PC-9 (cell line): ENCODE results near the gene ICAM3. TPM values are rescaled to one million over a fixed set of nuclear protein-coding genes. Genes with fewer than 3 reads are reported as not detected.

Experiments
- BruUV-seq: library from RNA; stranded (reverse); fragments of 400-500 nt; replicated peaks from 2 replicates; lab custom pipeline; 2021; lab: Mats Ljungman, UMichigan
- CTCF ChIA-PET: fragments of 300-600 bp; sonication (Branson Sonifier 250); formaldehyde crosslinking; loops from one replicate; lab custom pipeline; 2022; ENCODE audit warnings: antibody characterized with exemption; lab: Charles Lee
- POLR2A ChIA-PET: fragments of 300-600 bp; sonication (Branson Sonifier 250); formaldehyde crosslinking; loops from one replicate; lab custom pipeline; 2022; ENCODE audit warnings: antibody characterized with exemption; ENCODE audit not compliant: unreplicated experiment; lab: Charles Lee
- DNase-seq, 2 experiments: peaks; one replicate each; pipeline versions ENCODE4 v3.0.0 to v3.0.0-alpha.2; 2015 to 2022; ENCODE audit warnings: mixed read lengths in 1 of 2
- H2AFZ ChIP-seq: fragments of 200-600 bp; sonication (generic); 2 replicates; pipeline ENCODE4 v1.8.1; 2017; ENCODE audit warnings: antibody characterized with exemption
- H3F3A ChIP-seq: fragments of 200-600 bp; sonication (generic); 2 replicates; pipeline ENCODE4 v1.8.1; 2017; ENCODE audit warnings: antibody characterized with exemption, mild to moderate bottlenecking, low read depth; ENCODE audit not compliant: insufficient read depth
- H3K27ac ChIP-seq: fragments of 200-600 bp; sonication (generic); 2 replicates; pipeline ENCODE4 v1.6.1; 2016; ENCODE audit warnings: mixed run types
- H3K27me3 ChIP-seq: fragments of 200-600 bp; sonication (generic); 2 replicates; pipeline ENCODE4 v1.6.1; 2016; ENCODE audit warnings: low read depth, mixed run types; ENCODE audit not compliant: insufficient read depth
- H3K36me3 ChIP-seq: fragments of 200-600 bp; sonication (generic); 2 replicates; pipeline ENCODE4 v1.6.1; 2016; ENCODE audit warnings: low read depth, mixed run types
- H3K4me1 ChIP-seq: fragments of 200-600 bp; sonication (generic); replicated peaks from 2 replicates; pipeline ENCODE4 v1.6.1; 2016; ENCODE audit warnings: mixed run types; ENCODE audit not compliant: insufficient read depth
- H3K4me2 ChIP-seq: fragments of 200-600 bp; sonication (generic); 2 replicates; pipeline ENCODE4 v1.6.1; 2017; ENCODE audit warnings: mixed run types
- H3K4me3 ChIP-seq: fragments of 200-600 bp; sonication (generic); 2 replicates; pipeline ENCODE4 v1.6.1; 2016; ENCODE audit warnings: mixed run types
- H3K79me2 ChIP-seq: fragments of 200-600 bp; sonication (generic); 2 replicates; pipeline ENCODE4 v1.6.1; 2017; ENCODE audit warnings: low read depth, mixed run types
- H3K9me2 ChIP-seq: fragments of 200-600 bp; sonication (generic); 2 replicates; pipeline ENCODE4 v1.8.1; 2017; ENCODE audit warnings: mild to moderate bottlenecking; ENCODE audit not compliant: insufficient read depth
- H3K9me3 ChIP-seq: fragments of 200-600 bp; sonication (generic); 2 replicates; pipeline ENCODE4 v1.8.1; 2016; ENCODE audit warnings: low read depth; ENCODE audit not compliant: insufficient read depth
- H4K20me1 ChIP-seq: fragments of 200-600 bp; sonication (generic); 2 replicates; pipeline ENCODE4 v1.8.1; 2017; ENCODE audit not compliant: insufficient read depth
- EZH2 ChIP-seq: fragments of 200-600 bp; sonication (generic); IDR thresholded peaks from 2 replicates; pipeline ENCODE4 v1.8.0; 2017; ENCODE audit warnings: antibody characterized with exemption, low read depth
- intact Hi-C: fragments of 100-400 bp; cut with micrococcal nuclease; formaldehyde crosslinking; loops from one replicate; pipeline ENCODE4 v1.10.0; 2022; ENCODE audit not compliant: unreplicated experiment
- total RNA-seq: library from RNA; stranded (reverse); gene quantifications from 2 replicates; pipeline ENCODE4 v1.2.3, GENCODE V29; 2021
- TF ChIP-seq, protein P1 (sequence below): fragments of 200-600 bp; sonication (generic); conservative IDR thresholded peaks from 2 replicates; pipeline ENCODE4 v1.6.1; 2017; ENCODE audit warnings: mixed run types, antibody characterized with exemption, mild to moderate bottlenecking, moderate library complexity

Gene ICAM3
- total RNA-seq, 1 experiment from 2014 or later = 22.7 TPM

DNA sequence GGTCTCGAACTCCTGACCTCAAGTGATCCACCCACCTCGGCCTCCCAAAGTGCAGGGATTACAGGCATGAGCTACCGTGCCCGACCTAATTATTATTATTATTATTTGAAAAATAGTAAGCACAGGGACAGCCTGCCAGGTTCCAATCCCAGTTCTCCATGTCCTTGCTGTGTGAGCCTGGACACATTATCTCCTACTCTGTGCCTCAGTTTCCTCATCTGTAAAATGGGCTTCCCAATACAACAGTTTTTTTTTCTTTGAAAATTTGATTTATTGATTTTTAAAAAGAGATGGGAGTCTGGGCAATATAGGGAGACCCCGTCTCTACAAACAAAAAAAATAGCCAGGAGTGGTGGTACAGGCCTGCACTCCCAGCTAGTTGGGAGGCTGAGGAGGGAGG is 33.1 kb downstream of the ICAM3 start:
- CTCF ChIA-PET = no interaction called here
- Histone ChIP-seq H3K79me2 (no peaks in the 10 kb centered on the region), H3K9me2 (no peaks in the 10 kb centered on the region), H3K9me3 (no peaks in the 10 kb centered on the region), H3F3A (peaks cover 6% of the 10 kb centered on the region; the same call in 1 of the 2 replicates), H2AFZ (no peak overlapping the region), H3K4me2 (no peak overlapping the region), H3K27me3 (no peaks in the 10 kb centered on the region), H3K36me3 (no peaks in the 10 kb centered on the region; the same call in 1 of the 2 replicates), H3K4me1 (no peaks in the 10 kb centered on the region), H4K20me1 (no peaks in the 10 kb centered on the region), H3K27ac (no peak overlapping the region), H3K4me3 (no peak overlapping the region)
- POLR2A ChIA-PET = no interaction called here
- DNase-seq = no peak
- no TSS peak for BruUV-seq
- intact Hi-C loops = no loop called here
- TF ChIP-seq EZH2 = no peak
- TF ChIP-seq, protein P1, sequence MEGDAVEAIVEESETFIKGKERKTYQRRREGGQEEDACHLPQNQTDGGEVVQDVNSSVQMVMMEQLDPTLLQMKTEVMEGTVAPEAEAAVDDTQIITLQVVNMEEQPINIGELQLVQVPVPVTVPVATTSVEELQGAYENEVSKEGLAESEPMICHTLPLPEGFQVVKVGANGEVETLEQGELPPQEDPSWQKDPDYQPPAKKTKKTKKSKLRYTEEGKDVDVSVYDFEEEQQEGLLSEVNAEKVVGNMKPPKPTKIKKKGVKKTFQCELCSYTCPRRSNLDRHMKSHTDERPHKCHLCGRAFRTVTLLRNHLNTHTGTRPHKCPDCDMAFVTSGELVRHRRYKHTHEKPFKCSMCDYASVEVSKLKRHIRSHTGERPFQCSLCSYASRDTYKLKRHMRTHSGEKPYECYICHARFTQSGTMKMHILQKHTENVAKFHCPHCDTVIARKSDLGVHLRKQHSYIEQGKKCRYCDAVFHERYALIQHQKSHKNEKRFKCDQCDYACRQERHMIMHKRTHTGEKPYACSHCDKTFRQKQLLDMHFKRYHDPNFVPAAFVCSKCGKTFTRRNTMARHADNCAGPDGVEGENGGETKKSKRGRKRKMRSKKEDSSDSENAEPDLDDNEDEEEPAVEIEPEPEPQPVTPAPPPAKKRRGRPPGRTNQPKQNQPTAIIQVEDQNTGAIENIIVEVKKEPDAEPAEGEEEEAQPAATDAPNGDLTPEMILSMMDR = no peak

DNA sequence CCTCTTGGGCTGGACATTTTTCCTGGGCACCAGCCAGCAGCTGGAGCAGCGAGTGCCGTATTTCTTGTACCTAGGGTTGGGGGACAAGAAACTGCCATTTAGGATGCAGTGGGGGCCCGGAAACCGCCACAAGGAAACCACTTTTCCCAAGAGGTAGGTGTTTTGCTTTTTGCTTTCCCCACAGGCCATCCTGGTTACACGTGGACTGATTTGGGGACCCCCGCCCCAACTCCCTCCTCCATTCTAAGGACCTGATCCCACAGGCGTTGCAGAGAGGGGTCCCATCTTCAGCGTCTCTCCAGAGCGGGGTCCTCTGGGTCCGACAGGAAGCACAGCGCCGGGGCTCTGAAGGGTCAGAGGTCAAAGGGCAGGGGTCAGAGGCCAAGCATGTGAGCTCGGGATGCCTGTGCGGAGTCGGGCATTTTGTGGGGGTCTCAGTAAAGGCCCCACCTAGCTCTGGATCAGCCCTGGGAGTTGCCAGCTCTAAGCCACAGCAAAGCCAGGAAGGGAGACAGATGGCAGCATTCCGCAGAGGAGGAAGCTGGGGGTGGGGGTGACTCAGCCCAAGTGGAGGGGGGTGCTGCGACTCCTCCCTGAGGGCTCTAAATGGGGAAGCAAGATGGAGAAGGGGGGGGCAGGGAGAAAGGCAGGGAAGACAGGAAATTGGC is 34.2 kb downstream of the ICAM3 start:
- TF ChIP-seq, protein P1 = no peak
- no peak for TF ChIP-seq EZH2
- Histone ChIP-seq H3F3A (peaks cover 6% of the 10 kb centered on the region; the same call in 1 of the 2 replicates), H3K9me2 (no peaks in the 10 kb centered on the region), H4K20me1 (no peaks in the 10 kb centered on the region), H3K4me3 (no peak overlapping the region), H3K9me3 (no peaks in the 10 kb centered on the region), H3K36me3 (no peaks in the 10 kb centered on the region; the same call in 1 of the 2 replicates), H2AFZ (no peak overlapping the region), H3K4me1 (no peaks in the 10 kb centered on the region), H3K27me3 (no peaks in the 10 kb centered on the region), H3K27ac (no peak overlapping the region), H3K79me2 (no peaks in the 10 kb centered on the region), H3K4me2 (no peak overlapping the region)
- intact Hi-C loops = no loop called here
- no TSS peak for BruUV-seq
- ChIA-PET POLR2A (interaction anchor here (0.7 kb wide), 1 partner anchor 28 kb away, joined by 5 read pairs; no protein-coding TSS in a partner anchor), CTCF (no interaction called here)
- no peak for DNase-seq

DNA sequence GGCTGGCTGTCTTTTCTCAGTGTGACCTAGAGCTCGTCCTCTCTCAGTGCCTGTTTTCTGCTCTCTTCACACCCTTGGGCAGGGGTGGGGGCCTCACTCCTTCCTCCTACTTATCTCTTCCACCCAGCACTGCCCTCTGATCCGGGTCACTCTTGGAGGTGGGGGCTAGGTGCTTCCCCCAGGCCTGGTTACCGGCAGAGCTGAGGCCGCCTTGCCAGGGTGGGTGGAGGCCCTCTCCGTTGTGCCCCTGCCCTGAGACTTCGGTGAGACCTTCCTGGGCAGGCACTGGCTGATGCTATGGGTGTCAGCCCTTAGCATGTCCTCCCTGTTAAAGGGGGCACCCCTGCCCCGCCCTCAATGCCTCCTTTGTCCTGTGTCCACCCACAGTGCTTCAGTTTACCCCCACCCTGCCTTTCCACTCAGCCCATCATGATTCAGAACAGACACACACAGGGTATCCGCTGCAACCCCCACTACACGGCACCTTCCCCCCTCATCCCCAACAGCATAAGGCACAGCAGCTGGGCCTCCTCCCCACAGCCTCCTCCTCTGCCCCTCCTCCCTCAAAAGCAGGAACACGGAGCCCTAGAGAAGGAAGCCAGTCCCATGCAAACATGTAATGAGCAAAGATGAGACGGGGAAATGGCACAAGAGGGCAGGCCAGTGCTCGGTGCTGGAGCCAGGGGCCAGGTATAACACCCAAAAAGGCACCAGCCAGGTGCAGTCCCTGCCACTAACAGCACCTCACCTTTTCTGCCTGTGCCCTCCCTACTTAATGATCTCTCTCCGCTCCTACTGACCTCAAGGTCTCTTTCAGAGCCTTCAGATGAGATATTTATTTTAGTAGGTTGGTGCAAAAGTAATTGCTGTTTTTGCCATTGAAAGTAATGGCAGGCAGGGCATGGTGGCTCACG is 39.6 kb downstream of the ICAM3 start:
- no TSS peak for BruUV-seq
- Histone ChIP-seq H3K4me1 (no peaks in the 10 kb centered on the region), H4K20me1 (no peaks in the 10 kb centered on the region), H3K79me2 (no peaks in the 10 kb centered on the region), H3F3A (no peaks in the 10 kb centered on the region; the same call in 1 of the 2 replicates), H2AFZ (no peak overlapping the region), H3K4me2 (no peak overlapping the region), H3K27ac (no peak overlapping the region), H3K27me3 (no peaks in the 10 kb centered on the region), H3K36me3 (no peaks in the 10 kb centered on the region), H3K9me2 (no peaks in the 10 kb centered on the region), H3K4me3 (no peak overlapping the region), H3K9me3 (no peaks in the 10 kb centered on the region)
- intact Hi-C loops = no loop called here
- TF ChIP-seq, protein P1 = no peak
- no peak for TF ChIP-seq EZH2
- POLR2A ChIA-PET = no interaction called here
- CTCF ChIA-PET = interaction anchor here (0.6 kb wide), 1 partner anchor 43 kb away, joined by 3 read pairs; no protein-coding TSS in a partner anchor
- no peak for DNase-seq
